ENCODE results near the gene RFC1.
"Not testable (repeated sequence)": the region's sequence is repeated elsewhere in the genome, so short reads cannot be mapped to it uniquely, and the experiment has no call there.

Gene RFC1

DNA sequence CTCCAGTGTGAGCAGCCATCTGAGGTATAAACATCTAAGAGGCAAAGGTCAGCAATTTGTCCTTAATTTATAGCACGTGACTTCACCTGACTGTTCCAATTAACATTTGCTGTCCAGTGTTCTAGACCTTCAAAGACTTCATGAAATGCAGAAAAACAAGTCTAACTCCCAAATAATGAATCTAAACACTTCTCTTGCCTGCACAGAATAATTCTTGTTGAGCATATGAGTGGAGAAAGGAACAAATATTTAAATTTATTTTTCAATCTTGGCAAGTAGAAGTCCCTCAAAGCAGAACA, 12.0 kb downstream of the RFC1 start:
- DNase-seq (ENCODE audit: low spot score), result no peak

GRCh38 chr4:39353478-39354253, 12.5 kb downstream of the RFC1 start:
- peak; percentile 51 for DNase-seq (ENCODE audit: low spot score)

GRCh38 chr4:39353149-39353477, 13.0 kb downstream of the RFC1 start:
- not testable (repeated sequence) for DNase-seq (ENCODE audit: low spot score)

- no peak for DNase-seq (ENCODE audit: low spot score)
These were observed 16.8 kb downstream of the RFC1 start for GRCh38 chr4:39349326-39349725.

GRCh38 chr4:39348371-39349315, 17.5 kb downstream of the RFC1 start:
- DNase-seq (ENCODE audit: low spot score), result no peak

DNA sequence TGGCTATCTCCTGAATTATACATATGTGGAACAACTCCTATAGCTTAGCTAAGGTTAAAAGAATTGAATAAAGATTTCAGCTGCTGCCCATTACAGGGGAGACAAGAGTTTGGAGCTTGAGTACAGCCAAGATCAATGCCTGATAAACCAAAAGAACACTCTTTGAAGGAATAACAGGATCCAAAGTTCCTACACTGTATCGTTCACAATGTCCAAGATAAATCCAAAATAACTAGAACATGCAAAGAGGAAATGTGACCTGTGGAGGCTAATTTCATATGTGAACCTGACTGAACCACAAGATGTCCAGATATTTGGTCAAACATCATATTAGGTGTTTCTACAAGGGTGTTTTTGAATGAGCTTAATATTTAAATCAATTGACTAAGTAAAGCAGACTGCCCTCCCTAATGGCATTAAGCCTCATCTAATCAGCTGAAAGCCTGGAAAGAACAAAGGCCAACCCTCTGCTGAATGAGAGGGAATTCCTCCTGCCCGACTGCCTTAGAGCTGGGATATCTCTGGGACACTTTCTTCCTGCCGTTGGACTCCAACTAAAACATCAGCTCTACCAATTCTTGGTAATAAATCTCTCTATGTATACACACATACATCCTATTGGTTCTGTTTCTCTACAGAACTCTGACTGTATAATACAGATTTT, 19.2 kb downstream of the RFC1 start:
- DNase-seq (ENCODE audit: low spot score), result no peak

GRCh38 chr4:39342731-39343130, 23.4 kb downstream of the RFC1 start:
- DNase-seq (ENCODE audit: low spot score), result no peak

DNA sequence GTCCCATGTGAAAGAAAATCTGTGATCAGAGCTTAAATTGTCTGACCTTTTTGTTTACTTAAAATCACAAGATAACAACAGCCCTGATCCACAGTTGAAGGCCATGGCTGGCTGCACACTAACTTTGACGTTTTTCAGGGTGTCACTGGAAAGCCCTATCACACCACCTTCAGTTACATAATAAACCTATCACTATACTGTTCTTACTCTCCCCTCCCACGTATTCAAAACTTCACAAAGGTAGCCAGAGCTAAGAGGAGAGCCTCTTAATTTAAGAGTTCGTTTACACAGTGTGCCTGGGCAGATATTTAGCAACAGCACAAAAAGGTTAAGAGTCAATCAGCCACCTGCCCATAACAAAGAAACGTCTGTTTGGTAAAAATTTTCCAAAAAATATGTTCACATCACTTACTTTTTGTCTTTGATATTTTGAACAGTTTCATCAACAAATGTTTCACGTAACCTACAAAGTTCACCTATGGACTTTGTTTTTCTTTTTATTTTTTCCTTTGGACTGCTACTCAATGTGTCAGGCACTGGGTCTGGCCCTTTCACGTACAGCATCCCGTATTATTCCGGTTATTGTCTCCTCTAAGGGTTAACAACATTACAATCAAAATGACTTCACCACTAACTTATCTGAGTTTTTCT, 25.0 kb downstream of the RFC1 start:
- DNase-seq (ENCODE audit: low spot score), result no peak

DNA sequence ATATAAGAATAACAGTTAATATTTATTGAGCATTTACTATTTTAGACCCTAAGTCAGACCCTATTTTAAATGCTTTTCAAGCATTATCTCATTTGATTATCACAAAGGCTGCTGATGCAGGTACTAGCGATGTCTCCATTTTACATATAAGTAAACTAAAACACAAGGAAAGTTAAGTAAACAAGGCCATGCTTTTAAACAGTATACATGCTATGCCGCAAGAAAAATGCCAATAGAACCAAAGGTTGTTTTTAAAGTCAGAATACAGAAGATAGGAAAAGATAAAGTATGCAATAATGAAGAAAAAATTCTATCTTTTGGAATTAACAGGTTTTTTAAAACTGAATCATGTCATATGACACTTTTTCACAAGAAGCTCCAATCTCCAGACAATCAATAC, 26.2 kb downstream of the RFC1 start:
- DNase-seq (ENCODE audit: low spot score), result no peak

GRCh38 chr4:39337841-39338240, 28.3 kb downstream of the RFC1 start:
- DNase-seq (ENCODE audit: low spot score), result no peak

DNA sequence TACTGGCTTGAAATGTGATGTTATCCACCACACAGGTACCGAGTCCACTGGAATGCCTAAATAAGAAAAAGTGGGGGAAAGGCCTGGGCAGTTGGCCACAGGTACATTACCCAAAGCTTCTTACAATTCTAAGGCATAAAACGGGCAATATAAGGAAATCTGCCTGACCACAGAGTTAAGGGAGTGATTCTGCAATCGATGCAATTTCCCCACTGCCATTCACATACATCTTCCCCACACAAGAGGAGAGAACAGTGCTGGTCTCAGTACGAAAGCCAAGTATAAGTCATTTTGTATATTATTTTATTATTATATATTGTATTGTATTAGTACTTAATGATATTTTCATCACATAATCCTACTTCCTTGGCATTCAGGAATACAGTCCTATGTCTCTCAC, 30.6 kb downstream of the RFC1 start:
- no peak for DNase-seq (ENCODE audit: low spot score)

GRCh38 chr4:39331191-39331590, 35.0 kb downstream of the RFC1 start:
- DNase-seq (ENCODE audit: low spot score), result no peak

DNA sequence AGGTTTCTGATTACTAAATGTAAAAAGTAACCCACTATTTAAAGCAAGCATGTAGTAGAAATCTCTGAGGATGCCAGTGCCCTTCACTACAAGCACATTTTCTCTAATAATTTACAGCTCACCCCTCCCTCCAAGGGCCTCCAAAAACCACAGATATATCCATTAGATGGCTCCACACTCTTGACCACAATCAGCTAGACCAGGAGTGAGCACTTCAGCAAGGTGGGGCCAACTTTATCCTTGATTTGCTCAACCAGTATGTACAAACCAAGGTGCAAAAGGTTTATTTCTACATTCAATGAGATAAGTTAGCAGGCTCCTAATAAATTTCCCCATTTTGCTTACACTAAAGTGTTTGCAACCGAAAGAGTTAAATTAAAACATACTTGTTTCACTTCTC, 35.8 kb downstream of the RFC1 start:
- DNase-seq (ENCODE audit: low spot score), result no peak

DNA sequence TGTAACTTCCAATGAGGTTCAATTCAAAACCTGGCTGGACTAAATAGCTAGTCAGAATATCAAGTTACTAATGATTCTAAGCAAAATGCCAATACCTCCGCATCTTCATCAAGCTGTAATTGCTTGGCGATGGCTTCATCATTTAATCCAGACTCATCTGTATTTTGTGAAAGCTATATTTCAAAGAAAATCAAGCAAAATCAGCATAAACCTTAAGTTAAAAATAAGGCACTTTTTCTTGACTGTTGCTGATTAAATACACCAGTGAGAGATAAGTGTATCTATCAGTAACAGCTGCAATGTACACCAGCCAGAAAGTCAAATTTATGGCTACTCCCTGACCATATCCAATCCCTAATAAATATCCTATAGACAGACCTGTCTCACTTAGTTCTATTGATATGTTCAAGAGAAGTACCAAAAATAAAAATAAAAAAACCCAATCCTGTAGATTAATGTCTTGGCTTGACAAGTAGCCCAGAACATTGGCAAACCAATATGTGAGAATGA, 39.6 kb downstream of the RFC1 start:
- DNase-seq (ENCODE audit: low spot score), result no peak

DNA sequence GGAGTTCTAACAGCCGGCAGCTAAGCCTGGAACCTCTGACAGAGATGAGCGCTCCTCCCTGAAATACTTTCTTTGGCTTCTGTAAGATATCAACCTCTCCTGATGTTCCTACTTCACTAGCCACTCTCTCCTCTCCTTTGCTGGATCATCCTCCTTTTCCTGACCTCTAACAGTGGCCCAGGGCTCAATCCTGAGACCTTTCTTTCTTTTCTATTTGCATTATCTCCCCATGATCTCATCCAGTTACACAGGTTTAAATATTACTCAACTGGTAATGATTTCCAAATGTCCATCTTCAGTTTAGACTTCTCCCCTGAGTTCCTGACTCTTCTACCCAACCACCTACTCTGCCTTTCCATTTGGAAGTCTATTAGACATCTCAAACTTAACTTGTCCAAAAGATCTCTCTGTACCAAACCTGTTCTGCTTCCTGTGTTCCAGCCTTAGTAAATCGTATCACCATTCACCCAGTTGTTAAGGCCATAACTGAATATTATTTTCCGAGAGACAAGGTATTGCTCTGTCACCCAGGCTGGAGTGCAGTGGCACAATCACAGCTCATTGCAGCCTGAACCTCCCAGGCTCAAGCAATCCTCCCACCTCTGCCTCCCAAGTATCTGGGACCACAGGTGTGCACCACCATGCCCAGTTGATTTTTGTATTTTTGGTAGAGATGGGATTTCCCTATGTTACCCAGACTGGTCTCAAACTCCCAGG, 41.1 kb downstream of the RFC1 start:
- DNase-seq (ENCODE audit: low spot score), result no peak

DNA sequence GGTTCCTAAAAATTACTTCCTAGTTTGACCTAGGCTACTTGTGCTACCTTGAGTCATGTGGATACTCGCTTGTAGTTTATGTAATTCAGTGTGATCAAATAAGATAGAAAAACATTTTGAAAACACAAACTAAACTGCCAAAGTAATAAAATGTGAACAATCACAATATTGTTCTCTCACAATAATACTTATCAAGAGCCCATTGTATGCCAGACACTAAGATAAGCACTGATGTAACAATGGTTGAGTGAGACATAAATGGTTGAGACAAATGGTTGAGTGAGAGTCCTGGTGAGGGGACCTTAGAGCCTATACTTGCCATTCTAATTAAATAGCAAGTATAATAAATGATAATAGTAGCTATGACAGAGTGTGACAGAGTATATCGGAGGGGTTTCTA, 41.7 kb downstream of the RFC1 start:
- no peak for DNase-seq (ENCODE audit: low spot score)

DNA sequence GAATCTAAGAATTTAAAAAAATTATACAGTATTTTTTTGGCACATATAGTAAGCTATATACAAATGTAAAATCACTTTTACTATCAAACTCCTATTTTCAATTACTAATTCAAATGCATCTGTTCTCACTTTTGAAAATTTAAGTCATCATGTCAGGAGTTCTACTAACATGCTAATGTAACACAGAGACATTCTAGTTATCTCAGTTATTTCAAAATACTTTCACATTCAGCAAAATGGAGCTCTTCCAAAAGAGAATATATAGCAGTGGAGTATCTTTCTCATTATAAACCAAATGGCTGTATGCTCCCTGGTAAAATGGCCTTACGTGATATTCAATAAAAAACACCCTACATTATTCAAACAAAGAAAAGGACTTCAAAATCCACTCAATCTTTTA, 42.3 kb downstream of the RFC1 start:
- no peak for DNase-seq (ENCODE audit: low spot score)

- DNase-seq (ENCODE audit: low spot score), result no peak
These were observed 45.6 kb downstream of the RFC1 start for GRCh38 chr4:39320381-39321115.

- DNase-seq (ENCODE audit: low spot score), result no peak
These were observed 46.5 kb downstream of the RFC1 start for GRCh38 chr4:39319676-39320075.

GRCh38 chr4:39312816-39313215, 53.3 kb downstream of the RFC1 start:
- DNase-seq (ENCODE audit: low spot score), result no peak

- DNase-seq (ENCODE audit: low spot score), result no peak
These were observed 57.6 kb downstream of the RFC1 start for GRCh38 chr4:39308611-39309010.

Data from germinal center (tissue), 1 donor.